ENCODE data around the gene CELF6.
A peak's percentile ranks its signal among the peaks of the same experiment; 100 is the strongest.
"Not testable (repeated sequence)": the region's sequence is repeated elsewhere in the genome, so short reads cannot be mapped to it uniquely, and the experiment has no call there.

CELF6 gene

DNA sequence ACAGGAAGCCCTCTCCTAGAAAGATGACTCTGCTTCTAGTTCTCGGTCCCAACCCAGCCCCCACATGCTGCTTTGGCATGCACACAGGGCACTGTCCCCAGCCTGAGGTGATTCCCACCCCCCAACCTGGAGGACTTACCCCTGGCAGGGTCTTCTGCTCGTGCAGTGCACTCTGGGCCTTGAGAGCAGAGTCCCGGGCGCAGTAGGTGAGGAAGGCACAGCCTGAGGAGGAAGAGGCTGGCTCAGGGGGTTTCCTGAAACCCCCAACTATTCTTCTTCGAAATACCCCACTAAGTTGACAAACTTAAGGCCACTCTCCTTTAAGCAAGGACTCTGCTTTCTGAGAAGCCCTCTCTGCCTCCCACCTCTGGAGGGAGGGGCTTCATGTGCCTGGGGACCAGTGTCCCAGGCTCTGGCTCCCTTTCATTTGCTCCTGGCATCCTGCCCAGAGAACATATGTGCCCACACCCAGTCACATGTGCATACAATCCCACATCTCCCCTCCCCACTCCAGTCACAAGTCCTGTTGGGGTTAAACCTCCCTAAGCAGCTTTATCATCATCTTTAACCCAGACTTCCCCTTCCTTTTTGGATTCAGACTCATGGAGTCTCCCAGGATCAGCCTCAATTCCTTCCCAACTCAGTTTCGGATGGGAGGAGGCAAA lies 4.1 kb downstream of the CELF6 start:
- no peak for DNase-seq

DNA sequence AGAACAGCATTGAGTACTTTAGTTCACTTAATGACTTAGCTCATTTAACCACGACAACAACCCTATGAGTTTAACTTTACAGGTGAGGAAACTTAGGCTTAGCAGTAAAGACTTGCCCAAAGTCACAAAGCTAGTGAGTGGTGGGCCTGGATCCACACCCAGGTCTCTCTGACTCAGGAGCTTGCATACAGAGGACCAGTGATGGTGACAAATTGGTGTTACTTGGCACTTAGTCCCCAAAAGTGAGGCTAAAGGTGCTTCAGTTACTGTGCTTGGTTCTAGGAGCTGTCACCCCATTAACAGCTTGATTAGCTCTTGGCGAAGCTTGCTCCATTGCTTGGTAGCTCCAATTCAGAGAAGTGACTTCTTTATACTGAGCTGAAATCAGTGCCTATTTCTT lies 6.1 kb downstream of the CELF6 start:
- DNase-seq = no peak

DNA sequence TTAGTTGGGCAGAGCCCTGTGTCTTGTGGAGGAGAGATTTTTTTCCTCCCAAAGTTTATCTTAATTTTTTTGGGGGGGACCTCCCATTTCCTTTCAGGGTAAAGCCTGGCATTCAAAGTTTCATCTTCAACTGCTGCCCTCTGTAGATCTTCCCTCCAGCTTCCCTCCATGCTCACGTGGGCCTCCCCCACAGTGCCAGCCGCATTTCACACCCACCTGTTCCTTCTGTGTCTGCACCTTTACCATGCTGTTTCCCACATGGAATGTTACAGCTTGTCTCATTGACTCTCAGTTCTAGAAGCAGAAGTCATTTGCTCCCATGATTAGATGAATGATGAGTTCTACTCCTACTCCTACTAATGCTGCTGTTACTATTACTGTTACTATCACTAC lies 6.5 kb downstream of the CELF6 start:
- DNase-seq = no peak

DNA sequence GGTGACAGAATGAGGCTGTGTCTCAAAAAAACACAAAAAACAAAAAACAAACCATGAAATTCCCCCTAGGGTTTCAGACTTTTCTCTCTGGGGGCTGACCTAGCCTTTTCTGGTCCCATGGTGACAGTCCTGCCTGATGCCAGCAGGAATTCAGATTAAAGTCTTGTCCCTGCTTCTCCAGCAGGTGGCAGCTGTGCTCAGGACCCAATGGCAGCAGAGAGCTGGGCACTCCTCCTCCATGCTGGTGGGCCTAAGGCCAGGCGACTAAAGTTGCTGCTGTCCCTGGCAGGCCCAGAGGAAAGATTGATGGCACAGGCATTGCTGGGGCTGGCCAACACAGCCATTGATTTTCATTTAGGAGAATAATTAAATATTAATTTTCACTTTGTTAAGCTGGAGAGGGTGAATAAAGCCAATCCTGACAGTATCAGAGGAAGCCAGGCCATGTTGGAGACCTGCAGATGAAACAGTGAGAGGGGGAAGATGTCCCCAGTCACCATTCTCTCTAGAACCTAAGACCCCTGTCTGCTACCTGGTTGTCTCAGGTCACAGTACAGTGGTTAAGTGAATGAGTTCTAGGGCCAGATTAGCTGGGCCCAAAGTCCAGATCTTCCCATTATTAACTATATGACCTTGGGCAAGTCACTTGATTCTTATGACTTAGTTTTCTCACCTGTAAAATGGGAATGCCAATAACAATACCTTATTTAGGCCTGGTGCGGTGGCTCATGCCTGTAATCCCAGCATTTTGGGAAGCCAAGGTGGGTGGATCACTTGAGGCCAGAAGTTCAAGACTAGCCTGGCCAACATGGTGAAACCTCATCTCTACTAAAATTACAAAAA lies 7.1 kb downstream of the CELF6 start:
- DNase-seq = no peak

DNA sequence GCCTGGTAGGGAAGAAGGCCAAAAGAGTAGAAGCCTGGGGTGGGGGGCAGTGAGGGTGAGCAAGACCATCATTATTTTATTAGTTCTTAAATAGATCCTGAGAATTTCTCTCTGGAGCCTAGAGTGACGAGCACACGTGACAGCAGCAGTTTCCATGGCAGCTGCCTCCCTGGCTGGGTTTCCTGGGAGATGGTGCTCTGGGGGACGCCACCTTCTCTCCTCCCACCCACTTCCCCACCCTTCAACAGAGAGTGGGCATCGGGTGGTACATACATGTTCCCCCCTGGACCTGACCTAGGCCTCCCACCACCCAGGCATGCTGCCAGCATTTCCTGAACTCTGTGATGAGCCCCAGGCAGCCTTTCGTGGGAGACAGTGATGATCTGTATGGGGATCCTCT lies 12.9 kb downstream of the CELF6 start:
- DNase-seq = no peak

DNA sequence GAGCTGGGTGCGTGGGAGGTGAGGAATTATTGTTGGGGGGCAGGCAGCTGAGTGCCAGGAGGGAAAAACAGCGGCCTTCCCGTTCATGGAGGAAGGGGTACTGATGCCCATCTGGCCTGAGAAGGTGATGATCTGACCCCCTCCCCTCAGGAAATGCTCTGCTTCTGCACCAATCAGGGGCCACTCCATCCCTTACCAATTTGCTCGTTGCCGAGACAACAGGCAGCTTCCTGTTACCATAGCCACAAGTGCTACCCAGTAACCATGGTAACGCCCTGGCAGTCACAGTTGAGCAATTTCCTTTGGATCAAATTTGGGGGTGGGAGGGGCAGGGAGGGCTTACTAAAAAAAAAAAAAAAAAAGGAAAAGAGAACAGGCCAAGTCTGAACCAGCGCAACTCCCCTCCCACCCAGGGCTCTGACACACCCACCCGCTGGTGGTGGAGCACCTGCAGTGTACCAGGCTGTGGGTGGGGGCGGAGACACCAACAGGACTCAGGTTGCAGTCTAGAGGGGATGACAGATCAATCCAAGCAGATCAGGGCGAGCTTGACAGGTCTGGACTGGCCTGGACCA lies 13.7 kb downstream of the CELF6 start:
- DNase-seq = peak in 1 of 2 experiments; percentile 2

DNA sequence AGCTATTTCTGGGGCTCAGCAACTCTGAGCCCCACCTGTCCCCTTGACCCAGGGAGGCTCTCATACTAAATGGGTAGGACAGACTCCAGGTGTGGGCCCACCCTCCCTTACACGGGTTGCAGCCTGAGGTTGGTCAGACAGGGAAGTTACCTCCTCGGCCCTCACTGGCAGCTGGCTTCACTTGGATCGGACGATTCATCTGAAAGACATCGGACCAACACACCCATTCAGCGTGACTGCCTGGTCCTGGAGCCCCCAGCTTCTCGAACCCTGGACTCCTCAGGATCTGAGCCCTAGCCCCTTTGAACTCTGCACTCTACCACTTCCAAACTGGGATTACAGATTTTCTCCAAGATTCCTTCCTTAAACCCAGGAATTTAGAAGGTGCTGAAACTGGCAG lies 15.4 kb downstream of the CELF6 start:
- no peak for DNase-seq

DNA sequence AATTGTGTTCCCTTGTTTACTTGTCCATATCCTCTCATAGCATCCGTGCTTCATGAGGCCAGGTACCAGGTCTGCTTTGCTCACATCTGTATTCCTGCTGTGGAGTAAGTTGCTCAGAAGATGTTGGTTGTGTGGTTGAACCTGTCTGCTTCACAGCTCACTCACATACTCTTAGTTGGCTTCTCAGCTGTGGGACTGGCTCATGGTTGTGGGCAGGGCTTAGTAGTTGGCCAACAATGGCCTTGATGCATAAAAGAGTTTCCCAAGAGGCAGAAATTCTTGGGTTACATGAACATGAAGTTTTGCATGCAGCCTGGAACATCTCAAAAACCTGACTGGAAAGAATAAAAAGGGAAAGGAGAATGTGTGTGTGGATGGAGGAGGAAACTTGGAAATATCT lies 17.0 kb downstream of the CELF6 start:
- DNase-seq = no peak

DNA sequence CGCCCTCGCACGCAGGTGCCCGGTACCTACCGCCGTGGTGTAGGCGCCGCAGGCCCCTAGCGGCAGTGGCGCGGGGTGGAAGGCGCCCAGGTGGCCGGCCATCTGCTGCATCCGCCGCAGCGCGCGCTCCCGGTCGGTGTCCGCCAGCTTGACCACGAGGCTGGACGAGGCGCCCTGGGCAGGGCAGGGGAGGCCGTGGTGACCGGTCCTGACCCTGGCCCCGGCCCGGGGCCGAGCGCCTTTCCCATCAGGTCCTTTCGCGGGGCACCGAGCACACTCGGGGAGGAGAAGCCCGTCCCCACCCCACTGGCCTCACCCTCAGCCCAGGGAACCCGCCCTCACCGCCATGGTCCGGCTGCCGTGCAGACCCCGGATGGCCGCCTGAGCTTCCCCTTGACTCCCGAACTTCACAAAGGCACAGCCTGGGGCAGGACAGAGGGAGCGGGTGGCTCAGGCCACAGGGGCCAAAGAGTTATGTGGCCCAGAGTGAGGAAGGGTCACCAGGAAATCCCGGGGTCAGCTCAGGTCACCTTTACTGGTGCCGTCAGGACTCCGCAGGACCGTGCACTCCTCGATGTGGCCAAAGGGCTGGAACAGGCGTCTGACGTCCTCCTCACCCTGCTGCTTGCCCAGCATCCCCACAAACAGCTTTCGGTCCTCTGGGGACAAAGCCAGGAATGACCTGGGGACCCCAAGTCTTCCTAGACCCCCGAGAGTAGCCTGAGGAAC lies 30.2 kb downstream of the CELF6 start:
- DNase-seq = no peak

DNA sequence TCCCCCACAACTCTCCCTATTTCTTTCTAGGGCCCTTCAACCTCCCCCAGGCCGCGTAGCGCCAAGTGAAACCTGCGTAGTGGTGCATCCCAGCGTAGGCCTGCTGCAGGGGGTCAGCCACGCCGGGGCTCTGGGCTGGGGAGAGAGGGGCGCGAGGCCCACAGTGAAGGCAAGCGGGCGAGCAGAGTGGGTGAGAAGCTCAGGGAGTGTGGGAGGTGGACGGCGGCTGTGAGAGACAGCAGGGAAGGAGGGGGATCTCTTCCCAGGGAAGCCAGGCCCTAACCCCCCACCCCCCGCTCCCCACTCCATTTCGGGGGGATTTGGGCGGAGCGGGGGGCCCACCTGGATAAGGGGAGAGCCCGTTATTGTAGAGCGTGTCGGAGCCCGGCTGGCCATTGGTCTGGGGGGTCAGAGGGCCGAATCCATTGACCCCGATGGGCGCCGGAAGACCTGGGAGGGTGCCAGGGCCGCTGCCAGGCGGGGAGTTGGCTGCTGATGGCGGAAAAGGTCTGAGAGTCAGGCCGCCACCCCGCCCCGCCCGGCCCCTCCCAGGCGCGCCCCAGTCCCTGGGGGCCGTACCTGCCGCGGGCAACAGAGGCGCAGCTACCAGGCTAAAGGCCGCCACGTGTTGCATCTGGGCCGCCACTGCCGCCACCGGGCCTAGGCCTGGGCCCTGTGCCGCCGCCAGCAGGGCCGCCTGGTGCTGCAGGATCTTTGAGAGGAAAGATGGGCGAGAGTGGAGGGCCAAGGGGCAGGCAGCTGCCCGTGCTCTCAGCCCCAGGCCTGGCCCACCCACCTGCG lies 31.0 kb downstream of the CELF6 start:
- no peak for DNase-seq

DNA sequence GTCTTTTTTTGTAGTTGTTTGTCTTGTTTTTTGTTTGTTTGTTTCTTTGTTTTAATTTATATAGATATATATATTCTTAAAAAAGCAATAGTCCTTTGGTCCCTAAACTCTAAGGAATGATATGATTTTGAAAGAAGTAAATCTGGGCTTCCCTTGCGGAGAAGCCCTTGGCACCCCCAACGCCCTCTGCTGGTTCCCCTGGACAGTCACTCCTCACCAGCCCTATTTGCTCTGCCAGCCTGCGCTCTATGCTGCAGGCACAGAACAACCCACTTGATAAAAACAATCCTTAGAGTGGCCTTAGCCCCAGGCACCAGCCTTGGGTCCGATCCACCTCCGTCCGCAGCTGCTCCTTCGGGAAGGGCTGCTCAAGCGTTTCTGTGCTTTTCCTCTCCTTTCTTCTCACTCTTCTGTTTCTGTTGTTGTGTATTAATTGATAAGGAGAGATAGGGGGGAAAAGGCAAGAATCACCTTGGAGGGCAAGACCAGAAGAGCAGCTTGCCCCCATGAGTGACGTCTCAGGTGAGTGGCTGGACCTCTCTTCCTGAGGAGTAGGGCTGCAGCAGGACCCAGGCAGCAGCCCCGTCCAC lies 33.9 kb downstream of the CELF6 start:
- no peak for DNase-seq

DNA sequence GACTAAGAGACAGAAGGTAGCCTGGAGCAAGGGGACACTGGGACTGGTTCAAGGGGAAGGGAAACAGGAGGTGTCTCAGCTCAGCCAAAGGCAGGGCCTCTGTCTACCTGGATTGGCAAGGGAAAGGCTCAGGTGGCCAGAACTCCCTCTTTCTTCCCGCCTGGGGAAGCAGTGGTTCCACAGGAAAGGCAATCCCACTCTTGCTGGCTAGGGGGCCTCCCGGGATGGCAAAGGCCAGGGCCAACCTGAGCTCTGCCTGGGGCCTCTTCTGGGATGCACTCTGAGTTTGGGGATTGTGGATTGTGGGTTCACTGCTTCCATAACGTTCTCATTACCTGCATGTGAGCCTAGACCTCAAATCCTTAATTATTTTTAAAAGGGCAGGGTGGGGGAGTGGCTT lies 34.6 kb downstream of the CELF6 start:
- no peak for DNase-seq

DNA sequence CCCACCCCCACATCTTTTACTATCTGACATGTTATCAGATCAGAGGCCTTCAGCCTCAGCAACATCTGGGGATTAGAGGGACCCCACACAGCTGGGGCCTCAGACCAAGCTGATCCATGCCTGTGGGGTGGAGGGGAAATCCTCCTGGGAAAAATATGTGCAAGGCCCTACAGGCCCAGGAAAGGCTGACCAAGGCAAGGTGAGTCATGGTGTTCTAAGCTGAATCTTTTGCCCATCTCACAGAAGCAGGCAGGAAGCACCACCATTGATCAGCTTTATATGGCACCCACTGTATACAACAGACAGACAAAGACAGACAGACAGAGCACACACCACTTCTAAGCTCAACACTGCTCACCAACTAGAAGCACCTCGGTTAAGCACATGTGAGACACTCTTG lies 35.2 kb downstream of the CELF6 start:
- no peak for DNase-seq

DNA sequence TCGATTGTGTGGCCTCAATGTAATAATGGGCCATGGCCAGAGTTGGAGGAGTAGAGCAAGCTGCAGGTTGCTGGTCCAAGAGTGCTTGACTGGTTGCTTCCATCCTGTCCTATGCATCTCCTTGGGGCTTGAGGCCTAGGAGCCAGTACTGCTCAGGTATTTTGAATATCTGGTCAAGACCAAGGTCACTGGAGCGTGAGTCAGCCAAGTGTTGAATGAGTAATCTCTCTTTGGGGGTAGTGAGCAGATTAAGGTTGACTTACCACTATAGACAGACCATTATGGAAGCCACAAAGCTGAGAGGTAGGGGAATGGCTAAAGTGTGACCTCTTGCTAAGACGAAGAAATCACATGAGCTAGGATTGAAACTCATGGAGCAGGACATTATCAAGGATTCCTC lies 38.2 kb downstream of the CELF6 start:
- DNase-seq = no peak

DNA sequence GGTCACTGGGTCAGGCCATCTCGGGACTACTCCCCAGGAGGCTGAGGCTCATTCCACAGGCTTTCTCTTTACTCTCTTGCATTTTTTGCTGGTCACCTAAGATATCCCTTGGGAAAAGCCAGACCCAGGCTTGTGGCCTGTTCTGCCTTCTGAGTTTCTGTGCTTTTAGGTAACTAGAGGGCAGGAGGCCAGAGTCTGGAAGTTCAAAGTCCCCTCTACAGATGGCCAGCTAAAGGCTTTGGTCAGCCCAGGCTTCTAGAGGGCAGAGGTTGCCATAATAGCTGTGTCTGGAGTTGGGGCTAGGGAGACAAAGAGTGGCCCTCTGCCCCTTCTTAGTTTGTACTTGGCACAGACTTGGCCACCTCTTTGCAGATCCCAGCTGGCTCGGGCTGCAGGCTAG lies 39.2 kb downstream of the CELF6 start:
- DNase-seq = no peak

DNA sequence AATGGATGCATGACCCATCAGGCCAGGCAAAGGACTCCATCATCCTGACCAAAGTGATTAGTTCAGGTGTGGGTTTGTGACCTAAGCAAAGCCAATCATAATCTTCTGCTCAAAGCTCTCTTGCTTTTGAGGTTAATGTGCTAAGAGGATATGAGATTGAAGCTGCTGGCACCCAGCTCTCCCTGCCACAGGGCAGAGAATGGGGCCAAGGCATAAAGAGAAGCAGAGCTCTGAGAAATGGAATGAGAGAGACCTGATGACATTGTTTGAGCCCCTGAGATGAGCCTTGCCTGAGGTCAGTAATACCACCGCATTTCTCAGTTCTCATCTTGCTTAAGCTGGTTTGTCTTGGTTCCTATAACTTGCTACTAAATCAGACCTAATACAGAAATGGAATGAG lies 41.2 kb downstream of the CELF6 start:
- DNase-seq = no peak

DNA sequence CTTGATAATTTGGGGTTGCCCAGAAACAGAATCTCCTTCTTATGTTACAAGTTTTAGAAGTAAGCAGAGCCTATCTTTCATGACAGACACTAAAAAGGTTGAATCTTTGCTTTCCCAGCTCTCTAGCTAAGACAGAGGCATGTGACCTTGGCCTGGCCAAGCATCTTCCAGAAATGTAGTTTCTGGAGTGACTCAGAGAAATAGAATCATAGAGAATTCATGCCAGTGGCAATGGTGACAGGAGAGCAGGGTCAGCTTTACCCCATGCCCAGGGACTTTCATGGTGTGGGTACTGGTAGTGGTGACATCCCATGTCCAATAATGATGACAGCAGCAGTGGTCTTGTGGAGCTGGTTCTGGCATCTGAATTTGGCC lies 43.6 kb downstream of the CELF6 start:
- DNase-seq = no peak

DNA sequence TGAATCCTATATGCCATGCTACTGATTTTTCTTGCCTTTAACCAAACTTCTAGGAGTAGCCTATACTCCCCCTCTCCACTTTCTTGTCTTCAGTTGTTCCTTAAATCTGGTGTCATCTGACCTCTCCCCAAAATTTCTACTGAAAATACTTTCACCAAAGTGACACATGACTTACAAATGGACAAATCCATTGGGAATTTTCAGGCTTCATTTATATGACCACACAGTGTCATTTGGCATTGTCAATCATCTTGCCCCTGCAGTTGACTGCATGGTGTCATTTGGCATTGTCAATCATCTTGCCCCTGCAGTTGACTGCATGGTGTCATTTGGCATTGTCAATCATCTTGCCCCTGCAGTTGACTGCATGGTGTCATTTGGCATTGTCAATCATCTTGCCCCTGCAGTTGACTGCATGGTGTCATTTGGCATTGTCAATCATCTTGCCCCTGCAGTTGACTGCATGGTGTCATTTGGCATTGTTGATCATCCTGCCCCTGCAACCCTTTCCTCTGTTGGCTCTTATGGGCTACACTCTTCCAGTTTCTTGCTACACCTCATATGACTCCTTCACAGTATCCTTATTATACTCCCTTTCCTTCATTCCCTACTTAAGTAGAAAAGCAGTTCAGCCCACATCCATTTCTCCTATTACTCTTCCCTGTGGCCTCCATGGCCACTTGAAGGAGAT lies 44.2 kb downstream of the CELF6 start:
- not testable (repeated sequence) for DNase-seq

DNA sequence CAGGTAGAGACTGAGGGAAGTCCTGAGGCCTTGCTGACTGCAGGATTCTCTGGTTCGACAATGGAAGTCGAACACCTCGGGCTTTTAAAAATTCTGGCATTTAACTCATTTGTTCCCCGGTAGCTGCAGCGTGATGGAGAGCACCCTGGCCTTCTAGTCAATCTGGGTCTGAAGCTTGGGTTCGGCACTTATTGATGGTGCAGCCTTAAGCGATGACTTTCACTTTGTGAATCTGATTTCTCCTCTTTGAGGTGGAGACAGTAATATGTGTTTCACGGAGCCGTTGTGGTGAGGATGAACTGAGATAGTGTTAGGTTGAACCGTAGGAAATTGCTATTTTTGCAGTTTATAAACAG lies 47.0 kb downstream of the CELF6 start:
- DNase-seq = no peak

DNA sequence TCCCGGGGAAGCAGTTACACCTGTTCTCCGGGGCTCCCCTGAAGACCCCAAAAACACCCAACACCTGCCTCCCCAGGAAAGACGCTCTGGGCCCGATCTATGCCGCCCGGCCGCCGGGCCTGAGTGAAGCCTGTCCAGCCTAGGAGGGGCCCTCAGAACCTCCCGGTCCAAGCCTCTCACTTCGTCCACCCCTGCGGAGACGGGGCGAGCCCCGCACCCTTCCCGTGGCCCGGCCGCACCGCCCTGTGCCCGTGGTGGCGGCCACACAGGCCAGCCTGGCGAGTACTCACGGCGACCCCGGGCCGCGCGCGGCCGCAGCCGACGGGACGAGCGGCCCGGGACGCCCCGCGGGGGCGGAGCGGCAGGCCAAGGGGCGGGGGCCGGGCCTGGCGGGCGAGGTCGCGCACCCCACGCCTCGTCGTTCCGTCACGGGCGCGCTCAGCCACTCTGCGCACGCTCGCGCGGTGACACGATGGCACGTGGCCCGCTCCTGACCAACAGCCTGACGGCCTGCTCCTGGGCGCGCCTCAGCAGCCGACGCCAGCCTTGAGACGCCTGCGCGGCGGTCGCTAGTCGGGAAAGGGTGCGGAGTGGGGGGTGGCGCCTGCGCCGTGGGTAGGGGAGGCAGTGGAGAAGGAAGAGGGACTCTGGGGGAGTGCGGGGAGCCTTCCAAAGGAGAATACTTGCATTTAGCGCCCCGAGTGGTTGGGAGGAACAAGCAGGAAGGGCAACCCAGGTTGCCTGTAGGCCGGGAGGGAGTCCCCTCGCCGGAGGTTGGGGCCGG lies 47.6 kb downstream of the CELF6 start, which contains the start of gene PARP6:
TSS of gene PARP6 (minus strand) at position 342 of the 784 bp plus-strand sequence. CDS start 5,077 bp downstream, outside the sequence.
- peak; percentile 67 to 89 for DNase-seq

DNA sequence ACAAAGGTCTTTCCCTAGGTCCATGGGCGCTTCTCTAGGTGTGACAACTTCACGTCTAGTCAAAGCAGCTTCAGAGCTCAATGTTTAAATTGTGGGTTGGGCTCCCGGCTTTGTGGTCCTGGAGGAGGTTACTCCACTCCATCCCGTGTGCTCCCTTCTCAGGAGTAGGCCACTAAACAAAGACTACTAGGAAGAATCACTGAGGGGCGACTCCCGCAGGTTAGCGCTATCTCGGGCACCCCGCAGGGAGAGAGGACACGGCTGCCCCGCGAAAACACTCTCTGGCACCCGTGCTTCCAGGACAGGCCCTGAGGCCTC lies 48.1 kb downstream of the CELF6 start:
- no peak for DNase-seq

Data from cerebellar nuclear complex (tissue), 1 donor.